ENCODE data around the gene RALGAPA1. TPM values are rescaled to one million over a fixed set of nuclear protein-coding genes. Genes with fewer than 3 reads are reported as not detected.
A peak's percentile ranks its signal among the peaks of the same experiment; 100 is the strongest.

The RALGAPA1 gene
- total RNA-seq, 1 donor from 2014 or later, result 61.0 TPM

DNA sequence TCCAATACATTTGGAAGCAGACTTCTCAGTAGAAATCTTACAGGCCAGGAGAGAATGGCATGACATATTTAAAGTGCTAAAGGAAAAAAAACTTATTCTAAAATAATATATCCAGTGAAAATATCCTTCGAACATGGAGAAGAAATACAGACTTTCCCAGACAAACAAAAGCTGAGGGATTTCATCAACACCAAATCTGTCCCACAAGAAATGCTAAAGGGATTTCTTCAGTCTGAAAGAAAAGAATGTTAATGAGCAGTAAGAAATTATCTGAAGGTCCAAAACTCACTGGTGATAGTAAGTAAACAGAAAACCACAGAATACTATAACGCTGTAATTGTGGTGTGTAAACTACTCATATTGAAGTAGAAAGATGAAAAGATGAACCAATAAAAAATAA, 171.2 kb downstream of the RALGAPA1 start:
- peaks cover 4% of the 10 kb centered on the region for H3K9me3 Mint-ChIP-seq (ENCODE audit: unreplicated experiment)
- H3K27ac Mint-ChIP-seq (ENCODE audit: unreplicated experiment), result no peak overlapping the region
- H3K4me3 Mint-ChIP-seq (ENCODE audit: unreplicated experiment), result no peak overlapping the region
- peaks cover 2% of the 10 kb centered on the region for H3K27me3 Mint-ChIP-seq (ENCODE audit: unreplicated experiment)
- no peak for DNase-seq
- TF ChIP-seq CTCF (IDR thresholded peaks at IDR 0.05; ENCODE audit: partially characterized antibody, unreplicated experiment), result no peak
- H3K36me3 Mint-ChIP-seq (ENCODE audit: unreplicated experiment), result peaks cover 33% of the 10 kb centered on the region
- peaks cover 3% of the 10 kb centered on the region for H3K4me1 Mint-ChIP-seq (ENCODE audit: low read depth, unreplicated experiment)

DNA sequence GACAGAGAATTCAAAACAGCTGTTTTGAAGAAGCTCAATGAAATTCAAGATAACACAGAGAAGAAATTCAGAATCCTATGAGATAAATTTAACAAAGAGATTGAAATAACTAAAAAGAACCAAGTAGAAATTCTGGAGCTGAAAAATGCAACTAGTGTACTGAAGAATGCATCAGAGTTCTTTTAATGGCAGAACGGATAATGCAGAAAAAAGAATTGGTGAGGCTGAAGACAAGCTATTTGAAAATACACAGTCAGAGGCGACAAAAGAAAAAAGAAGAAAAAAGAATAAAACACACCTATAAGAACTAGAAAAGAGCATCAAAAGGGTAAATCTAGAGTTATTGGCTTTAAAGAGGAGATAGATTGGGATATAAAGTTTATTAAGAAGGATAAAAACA, 171.8 kb downstream of the RALGAPA1 start:
- no peak overlapping the region for H3K27ac Mint-ChIP-seq (ENCODE audit: unreplicated experiment)
- peaks cover 2% of the 10 kb centered on the region for H3K27me3 Mint-ChIP-seq (ENCODE audit: unreplicated experiment)
- H3K4me1 Mint-ChIP-seq (ENCODE audit: low read depth, unreplicated experiment), result peaks cover 6% of the 10 kb centered on the region
- H3K36me3 Mint-ChIP-seq (ENCODE audit: unreplicated experiment), result peaks cover 30% of the 10 kb centered on the region
- H3K9me3 Mint-ChIP-seq (ENCODE audit: unreplicated experiment), result peaks cover 4% of the 10 kb centered on the region
- no peak overlapping the region for H3K4me3 Mint-ChIP-seq (ENCODE audit: unreplicated experiment)
- DNase-seq, result no peak
- no peak for TF ChIP-seq CTCF (IDR thresholded peaks at IDR 0.05; ENCODE audit: partially characterized antibody, unreplicated experiment)

GRCh38 chr14:35632676-35633075, 176.4 kb downstream of the RALGAPA1 start:
- Mint-ChIP-seq H3K4me3 (ENCODE audit: unreplicated experiment) (peak overlapping the region; percentile 25), H3K27ac (ENCODE audit: unreplicated experiment) (peak overlapping the region; percentile 94), H3K27me3 (ENCODE audit: unreplicated experiment) (peaks cover 2% of the 10 kb centered on the region), H3K4me1 (ENCODE audit: low read depth, unreplicated experiment) (peaks cover 20% of the 10 kb centered on the region), H3K9me3 (ENCODE audit: unreplicated experiment) (peaks cover 4% of the 10 kb centered on the region), H3K36me3 (ENCODE audit: unreplicated experiment) (peaks cover 12% of the 10 kb centered on the region)
- no peak for DNase-seq
- TF ChIP-seq CTCF (IDR thresholded peaks at IDR 0.05; ENCODE audit: partially characterized antibody, unreplicated experiment), result no peak

GRCh38 chr14:35632271-35632670, 176.8 kb downstream of the RALGAPA1 start:
- H3K9me3 Mint-ChIP-seq (ENCODE audit: unreplicated experiment), result peaks cover 4% of the 10 kb centered on the region
- peak overlapping the region; percentile 94 for H3K27ac Mint-ChIP-seq (ENCODE audit: unreplicated experiment)
- peaks cover 21% of the 10 kb centered on the region for H3K4me1 Mint-ChIP-seq (ENCODE audit: low read depth, unreplicated experiment)
- H3K27me3 Mint-ChIP-seq (ENCODE audit: unreplicated experiment), result peaks cover 2% of the 10 kb centered on the region
- no peak for TF ChIP-seq CTCF (IDR thresholded peaks at IDR 0.05; ENCODE audit: partially characterized antibody, unreplicated experiment)
- H3K4me3 Mint-ChIP-seq (ENCODE audit: unreplicated experiment), result no peak overlapping the region
- DNase-seq, result no peak
- peaks cover 8% of the 10 kb centered on the region for H3K36me3 Mint-ChIP-seq (ENCODE audit: unreplicated experiment)

DNA sequence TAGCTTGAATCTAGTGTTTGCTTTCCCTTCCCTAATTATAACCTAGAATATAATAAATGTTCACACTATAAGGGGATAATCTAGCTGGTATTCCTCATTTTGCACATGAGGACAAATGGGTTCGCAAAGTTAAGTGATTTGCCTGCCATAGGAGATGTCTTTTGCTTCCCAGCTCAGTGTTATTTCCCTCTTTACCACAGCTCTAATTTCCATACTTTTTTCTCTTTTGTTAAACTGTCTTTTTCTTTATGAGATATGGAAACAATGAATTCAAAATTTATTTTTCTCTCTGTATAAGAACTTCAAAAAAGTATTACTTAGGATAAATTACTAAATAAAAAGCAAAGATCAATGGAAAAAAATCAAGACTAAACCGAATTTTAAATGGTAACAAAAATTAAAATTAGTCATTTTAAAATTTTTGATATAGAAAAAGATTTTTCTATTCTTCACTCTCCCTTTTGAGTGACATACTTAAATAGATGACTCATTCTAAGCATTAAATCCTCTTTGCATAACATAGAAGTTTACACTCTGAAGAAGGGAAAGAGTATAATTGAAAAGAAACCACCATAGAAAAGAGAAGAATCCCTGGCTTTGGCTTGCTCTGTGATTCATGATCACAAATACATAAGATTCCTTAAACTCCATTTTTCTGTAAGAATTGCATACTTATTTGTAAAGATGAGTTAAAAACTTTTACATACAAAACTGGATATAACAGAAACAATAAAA, 177.9 kb downstream of the RALGAPA1 start:
- Mint-ChIP-seq H3K27me3 (ENCODE audit: unreplicated experiment) (no peaks in the 10 kb centered on the region), H3K36me3 (ENCODE audit: unreplicated experiment) (no peaks in the 10 kb centered on the region), H3K9me3 (ENCODE audit: unreplicated experiment) (no peaks in the 10 kb centered on the region), H3K4me1 (ENCODE audit: low read depth, unreplicated experiment) (peaks cover 23% of the 10 kb centered on the region), H3K4me3 (ENCODE audit: unreplicated experiment) (no peak overlapping the region), H3K27ac (ENCODE audit: unreplicated experiment) (peak overlapping the region; percentile 62)
- DNase-seq, result no peak
- TF ChIP-seq CTCF (IDR thresholded peaks at IDR 0.05; ENCODE audit: partially characterized antibody, unreplicated experiment), result no peak
